SIG-M5 treated with dmso at 0.1 percent for 504 hours (cell line): ENCODE data around the gene EYA4.
"Not testable (repeated sequence)": the region's sequence is repeated elsewhere in the genome, so short reads cannot be mapped to it uniquely, and the experiment has no call there.

Source experiments
- DNase-seq: peaks from one replicate; lab custom pipeline; 2025; ENCODE audit not compliant: unreplicated experiment; lab: John Stamatoyannopoulos, UW

The EYA4 gene

DNA sequence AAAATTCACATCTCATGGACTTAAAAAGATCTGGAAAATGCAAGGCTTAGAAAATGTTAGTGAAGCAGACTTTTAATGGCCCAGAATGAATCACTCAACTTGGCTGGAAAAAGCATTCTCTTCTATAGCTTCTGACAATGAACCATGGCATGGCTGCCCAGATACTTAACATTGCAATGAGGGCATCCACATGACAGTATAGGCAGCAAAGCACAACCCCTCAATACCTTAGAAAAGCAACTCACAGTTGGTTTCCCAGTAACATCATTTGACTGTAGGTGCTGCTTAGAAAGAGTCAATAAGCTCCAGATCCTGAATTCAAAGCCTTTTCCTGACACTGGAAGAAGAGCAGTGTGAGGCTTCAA lies 155.8 kb downstream of the EYA4 start:
- DNase-seq = no peak

GRCh38 chr6:133397601-133398000 lies 156.4 kb downstream of the EYA4 start:
- DNase-seq = not testable (repeated sequence)

GRCh38 chr6:133399426-133399825 lies 158.3 kb downstream of the EYA4 start:
- DNase-seq = no peak

DNA sequence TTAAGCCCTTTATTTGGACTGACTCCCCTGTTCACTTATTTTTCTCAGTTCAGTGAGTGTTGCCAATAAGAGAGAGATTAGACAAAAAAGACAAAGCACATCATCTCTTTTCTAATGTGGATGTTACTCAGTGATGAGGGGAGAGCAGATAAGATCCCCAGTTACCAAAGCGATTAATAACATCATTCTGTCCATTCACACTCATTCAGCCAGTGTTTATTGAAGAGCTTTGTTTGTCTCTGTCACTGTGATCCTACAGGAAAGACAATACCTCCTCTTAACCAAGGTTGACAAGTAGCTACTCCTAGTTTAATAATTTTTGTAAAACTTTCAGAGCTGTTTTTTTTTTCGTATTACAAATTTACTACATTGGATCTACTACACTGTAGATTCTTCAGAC lies 163.0 kb downstream of the EYA4 start:
- no peak for DNase-seq

- DNase-seq = no peak
These were observed 163.6 kb downstream of the EYA4 start for GRCh38 chr6:133404728-133405127.

- no peak for DNase-seq
These were observed 166.4 kb downstream of the EYA4 start for GRCh38 chr6:133407320-133408100.

DNA sequence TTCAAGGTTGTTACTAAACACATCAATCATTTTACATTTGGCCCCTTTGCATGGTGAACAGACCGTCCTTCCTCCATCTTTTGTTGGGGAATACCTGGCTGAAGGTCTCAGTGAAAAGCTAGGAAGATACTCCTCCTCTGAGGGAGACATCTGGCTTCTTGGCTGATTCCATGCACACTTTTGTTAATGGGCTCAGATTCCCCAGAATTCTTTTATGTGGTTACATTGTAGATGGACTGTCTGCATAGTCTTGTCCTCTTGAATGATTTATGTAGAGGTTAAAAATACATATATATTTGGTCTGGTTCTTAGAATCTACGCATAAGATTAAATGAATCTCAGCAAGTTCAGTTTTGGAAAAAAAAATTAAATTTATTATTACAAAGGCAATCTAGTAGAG lies 167.0 kb downstream of the EYA4 start:
- DNase-seq = no peak

DNA sequence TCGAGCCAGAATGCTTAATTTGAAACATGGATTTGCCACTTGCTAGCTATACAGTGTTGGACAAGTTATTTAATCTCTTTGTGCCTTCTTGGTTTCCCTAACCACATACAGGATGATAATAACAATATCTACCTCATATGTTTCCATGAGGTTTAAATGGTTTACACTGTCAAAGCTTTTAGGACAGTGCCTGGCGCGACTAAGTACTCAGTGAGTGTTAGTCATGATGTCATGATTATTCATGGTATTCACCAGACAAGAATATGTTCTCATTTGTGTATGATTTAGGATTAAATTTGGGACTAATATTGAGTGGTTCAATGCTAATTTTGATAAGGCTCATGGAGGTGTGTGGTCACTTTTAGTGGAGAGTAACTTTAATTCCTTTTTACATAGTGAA lies 167.4 kb downstream of the EYA4 start:
- no peak for DNase-seq

DNA sequence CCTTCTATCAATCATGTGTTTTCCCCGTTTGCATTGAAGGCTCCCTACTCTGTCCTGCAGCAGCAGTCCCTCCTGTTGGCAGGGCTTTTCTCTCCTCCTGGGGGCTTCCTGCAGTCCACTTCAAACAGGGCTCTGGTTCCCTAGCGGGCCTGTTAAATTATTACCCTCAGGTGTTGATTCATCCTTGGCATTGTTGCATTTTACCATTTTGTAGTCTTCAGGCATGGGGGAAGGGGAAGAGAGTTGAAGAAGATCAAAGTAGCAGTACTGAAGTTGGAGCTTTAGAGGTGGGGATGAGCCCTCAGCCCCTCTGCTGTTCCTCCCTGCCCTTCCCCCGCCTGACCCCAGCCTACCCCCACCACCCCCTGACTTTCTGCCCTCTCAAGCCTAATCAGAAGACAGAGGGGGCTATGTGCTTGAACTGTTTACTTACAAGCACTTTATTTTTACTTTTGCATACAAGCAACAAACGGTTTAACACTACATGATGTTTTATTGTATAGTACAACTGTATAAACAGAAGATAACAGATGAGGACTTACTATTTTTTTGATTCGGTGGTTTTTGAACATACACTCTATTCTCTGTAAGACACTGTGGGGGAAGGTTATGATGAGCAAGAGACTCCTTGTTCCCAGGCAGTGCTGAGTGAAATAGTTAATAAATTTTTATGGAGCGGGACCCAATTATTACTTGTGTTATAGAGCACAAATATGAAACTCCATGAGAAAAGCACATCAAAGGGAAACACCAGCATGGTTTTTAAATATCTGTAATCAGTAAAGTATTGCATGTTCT lies 169.7 kb downstream of the EYA4 start:
- no peak for DNase-seq

GRCh38 chr6:133411757-133412156 lies 170.6 kb downstream of the EYA4 start:
- no peak for DNase-seq

GRCh38 chr6:133415262-133415661 lies 174.1 kb downstream of the EYA4 start:
- no peak for DNase-seq

GRCh38 chr6:133418108-133418507 lies 177.0 kb downstream of the EYA4 start:
- no peak for DNase-seq

GRCh38 chr6:133423242-133423641 lies 182.1 kb downstream of the EYA4 start:
- DNase-seq = no peak

DNA sequence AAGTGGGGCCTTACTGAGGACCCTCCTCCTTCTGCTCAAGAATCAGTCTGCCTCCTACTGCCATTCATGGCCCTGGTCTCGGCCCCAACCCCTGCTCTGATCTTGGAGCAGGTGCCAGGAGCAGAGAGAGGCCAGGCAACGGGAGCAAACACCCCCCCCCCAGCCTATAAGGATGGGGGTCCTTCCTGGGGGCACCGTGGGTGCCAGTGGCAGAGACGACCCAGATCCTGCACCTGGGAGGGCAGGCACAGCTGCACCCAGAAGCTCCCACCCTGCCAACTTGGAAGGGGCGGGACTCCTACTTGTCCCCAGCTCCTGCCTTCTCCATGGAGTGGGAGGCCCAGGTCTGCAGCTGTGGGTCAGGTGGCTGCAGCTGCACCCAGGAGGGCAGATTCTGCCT lies 183.2 kb downstream of the EYA4 start:
- no peak for DNase-seq

- no peak for DNase-seq
These were observed 184.9 kb downstream of the EYA4 start for GRCh38 chr6:133426038-133426437.

DNA sequence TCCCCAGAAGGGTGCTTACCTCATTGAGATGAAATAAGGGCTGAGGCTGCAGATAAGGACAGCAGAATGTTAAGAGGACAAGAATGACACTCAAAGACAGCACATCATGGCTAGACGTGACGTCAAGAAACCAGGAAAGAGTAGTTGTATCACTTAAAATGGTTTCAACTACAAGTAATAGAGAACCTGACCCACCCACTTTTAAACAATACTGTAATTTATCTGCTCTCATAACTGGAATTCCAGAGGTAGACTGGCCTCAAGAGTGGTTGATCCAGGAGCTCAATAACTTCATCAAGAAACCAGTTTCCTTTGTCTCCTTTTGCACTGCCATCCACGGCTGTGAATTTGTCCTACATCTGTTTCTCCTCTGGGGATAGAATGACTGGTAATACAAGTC lies 187.1 kb downstream of the EYA4 start:
- no peak for DNase-seq

- DNase-seq = no peak
These were observed 189.4 kb downstream of the EYA4 start for GRCh38 chr6:133430530-133430929.

DNA sequence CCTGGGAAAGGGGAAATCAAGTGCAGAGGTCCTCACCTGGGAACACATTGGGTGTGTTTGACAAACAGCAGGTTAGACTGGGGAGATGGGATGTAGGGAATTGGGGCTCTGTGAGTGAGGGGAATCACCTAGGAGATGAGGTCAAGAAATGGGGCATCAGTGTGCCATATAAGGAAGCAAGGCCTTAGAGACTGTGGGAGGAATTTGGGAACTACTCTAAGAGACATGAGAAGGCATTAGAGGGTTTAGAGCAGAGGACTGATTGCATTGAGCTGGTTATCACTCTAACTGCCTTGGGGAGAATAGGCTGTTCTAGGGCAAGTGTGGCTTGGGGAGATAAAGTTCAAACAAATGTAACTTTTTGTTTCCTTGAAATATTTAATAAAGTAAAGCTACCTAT lies 189.9 kb downstream of the EYA4 start:
- DNase-seq = no peak

- no peak for DNase-seq
These were observed 191.1 kb downstream of the EYA4 start for GRCh38 chr6:133432021-133432989.

- DNase-seq = no peak
These were observed 194.0 kb downstream of the EYA4 start for GRCh38 chr6:133435065-133435728.

DNA sequence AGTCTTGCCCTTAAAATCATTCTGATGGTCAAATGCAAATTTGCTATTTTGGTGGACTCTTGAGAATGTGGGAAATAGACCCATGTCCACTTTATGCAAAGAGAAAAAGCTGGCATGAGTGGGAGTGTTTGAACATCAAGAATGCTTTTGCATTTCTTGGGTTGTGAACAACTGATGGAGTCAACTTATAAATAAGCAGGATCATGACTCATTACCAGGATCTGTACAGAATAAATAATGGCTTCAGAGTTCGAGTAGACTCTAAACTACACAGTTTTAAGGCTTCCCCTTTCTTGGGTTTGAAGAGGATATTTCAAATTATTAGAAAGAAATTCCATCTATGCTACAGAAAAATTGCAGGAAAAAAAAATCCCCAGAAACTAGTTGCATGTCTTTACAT lies 195.5 kb downstream of the EYA4 start:
- no peak for DNase-seq
